Fibroblast of upper back skin (primary cell): ENCODE results near the gene NLRP5.
A peak's percentile ranks its signal among the peaks of the same experiment; 100 is the strongest.
"Not testable (repeated sequence)": the region's sequence is repeated elsewhere in the genome, so short reads cannot be mapped to it uniquely, and the experiment has no call there.

Experiments used
- DNase-seq: peaks from one replicate; pipeline ENCODE4 v3.0.0-alpha.2; 2013

The NLRP5 gene

DNA sequence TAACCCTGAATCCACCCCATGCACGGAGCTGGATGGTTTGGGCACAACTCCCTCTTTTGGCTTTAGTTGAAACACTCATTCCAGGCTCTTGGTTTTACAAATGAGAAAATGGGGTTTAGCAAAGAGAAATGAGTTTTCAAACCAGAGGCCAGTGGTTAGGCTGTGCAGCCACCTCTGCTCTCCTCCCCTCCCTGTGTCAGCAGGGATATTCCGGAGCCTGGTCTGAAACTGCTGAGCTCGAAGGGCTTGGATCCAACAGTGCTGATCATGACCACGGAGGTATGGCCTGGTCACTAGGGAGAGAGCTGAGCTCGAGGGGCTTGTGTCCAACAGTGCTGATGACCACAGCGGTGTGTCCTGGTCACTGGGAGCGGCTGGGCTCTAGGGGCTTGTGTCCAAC, 93.0 kb downstream of the NLRP5 start:
- DNase-seq: no peak

- peak; percentile 70 for DNase-seq
Measured at GRCh38 chr19:56080669-56081401, 94.3 kb downstream of the NLRP5 start.

DNA sequence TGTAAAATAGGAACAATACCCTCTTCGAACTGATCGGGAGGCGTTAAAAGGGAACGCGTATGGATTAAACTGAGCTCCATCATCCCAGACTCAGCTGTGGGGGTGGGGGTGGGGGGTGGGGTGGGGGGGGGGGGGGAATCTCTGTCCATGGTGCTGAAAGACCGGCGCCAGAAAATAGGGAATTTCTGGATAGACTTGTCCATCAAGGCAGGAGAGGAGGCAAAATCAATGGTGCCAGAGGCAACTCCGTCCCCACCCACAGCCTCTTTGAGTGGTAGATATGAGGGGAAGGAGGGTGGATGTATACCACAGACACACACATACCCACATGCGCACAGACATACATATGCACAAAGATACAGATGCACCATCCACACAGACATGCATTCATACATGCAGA, 97.1 kb downstream of the NLRP5 start:
- DNase-seq: no peak

- no peak for DNase-seq
Measured at GRCh38 chr19:56084835-56085536, 98.4 kb downstream of the NLRP5 start.

GRCh38 chr19:56085571-56086275, 99.1 kb downstream of the NLRP5 start:
- DNase-seq: no peak

DNA sequence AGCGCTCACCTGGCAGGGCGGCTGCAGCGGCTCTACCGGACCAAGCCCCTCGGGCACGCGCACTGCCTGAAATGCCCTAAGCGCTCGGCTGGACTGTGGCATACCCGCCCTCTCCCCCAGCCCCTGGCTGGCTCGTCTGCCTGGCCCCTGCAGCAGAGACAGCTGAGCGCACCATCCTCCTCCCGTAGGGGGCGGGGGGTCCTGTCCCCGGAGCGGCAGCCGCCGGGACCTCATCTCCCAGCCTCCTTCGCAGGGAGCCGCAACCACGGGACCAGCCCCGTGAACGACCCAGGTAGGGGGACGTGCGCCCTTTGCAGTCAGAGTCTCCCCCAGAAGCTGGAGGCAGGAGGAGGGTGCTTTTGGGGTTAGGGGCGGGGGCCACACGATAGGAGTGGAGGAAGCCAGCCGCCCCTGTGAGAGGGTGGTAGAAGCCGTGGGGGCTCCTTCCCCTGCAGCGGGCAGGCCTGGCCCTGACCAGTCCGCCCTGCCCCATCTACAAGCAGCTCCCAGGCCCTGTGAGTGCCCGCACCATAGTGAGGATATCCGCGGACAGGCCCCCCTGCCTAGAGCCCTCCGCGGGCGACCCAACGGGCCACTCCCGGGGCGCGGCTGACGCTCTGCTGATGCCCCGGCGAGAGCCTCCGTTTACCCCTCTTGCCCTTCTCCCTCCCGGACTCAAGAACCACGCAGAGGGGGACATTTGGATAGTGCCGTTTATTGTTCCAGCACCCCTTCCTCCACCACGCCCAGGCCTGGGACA, 100.3 kb downstream of the NLRP5 start:
- DNase-seq: no peak

DNA sequence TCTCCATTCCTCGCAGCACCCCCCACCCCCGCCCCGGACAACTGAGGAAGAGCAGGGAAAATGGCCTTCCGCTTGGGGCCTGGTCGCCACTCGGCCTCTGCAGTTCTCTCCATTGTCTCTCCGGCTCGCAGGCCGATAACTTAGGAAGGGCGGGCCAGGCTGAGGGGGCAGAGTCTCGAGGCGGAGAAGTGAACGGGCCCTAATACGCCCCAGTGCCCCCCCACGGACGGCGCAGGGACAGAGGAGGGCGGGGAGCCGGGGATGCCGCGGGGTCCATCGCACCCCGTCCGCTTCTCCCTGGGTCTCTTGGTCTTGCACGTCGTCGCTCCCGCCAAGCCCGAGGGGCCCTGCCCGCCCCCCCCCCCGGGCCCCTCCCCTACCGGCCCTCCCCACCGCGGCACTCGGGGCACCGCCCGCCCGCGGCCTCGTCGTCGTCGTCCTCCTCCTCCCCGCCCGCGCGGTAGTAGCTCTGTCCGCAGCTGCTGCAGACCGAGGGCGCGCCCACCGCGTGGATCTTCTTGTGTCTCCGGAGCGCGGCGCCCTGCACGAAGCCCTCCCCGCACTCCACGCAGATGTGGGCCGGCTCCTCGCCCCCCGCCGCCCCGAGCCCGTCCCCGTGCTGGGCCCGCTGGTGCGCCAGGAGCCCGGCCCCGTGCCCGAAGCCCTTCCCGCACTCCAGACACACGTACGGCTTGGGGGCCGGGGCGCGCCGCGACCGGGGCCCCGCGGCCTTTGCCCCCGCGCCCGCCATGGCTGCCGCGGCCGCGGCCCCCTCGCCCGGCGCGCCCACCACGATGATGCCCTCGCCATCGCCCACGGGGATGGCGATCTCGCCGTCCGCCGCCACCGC, 101.3 kb downstream of the NLRP5 start:
- DNase-seq: no peak

DNA sequence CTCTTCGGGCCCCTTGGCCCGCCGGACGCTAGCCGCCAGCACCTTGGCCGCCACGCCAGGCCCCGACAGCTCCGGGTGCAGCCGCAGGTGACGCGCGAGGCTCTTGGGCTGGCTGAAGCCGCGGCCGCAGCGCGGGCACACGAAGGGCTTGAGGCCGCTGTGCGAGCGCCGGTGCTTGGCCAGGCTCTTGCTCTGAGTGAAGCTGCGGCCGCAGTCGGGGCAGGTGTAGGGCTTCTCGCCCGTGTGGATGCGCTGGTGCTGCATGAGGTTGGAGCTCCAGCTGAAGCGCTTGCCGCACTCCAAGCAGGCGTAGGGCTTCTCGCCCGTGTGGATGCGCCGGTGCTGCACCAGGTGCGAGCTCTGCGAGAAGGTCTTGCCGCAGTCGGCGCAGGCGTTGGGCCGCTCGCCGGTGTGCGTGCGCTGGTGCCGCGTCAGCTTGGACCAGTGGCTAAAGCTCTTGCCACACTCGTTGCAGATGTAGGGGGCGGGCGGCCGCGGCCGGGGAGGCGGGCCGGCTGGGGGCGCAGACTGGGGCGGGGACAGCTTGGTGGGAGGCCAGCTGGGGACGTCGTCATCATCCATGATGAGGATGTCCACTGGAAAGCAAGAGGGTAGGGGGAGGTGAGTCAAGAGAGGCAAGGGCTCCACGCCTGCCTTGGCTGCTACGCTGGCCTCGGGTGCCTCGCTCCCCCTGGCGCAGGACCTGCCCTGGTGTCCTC, 102.1 kb downstream of the NLRP5 start:
- DNase-seq: no peak

DNA sequence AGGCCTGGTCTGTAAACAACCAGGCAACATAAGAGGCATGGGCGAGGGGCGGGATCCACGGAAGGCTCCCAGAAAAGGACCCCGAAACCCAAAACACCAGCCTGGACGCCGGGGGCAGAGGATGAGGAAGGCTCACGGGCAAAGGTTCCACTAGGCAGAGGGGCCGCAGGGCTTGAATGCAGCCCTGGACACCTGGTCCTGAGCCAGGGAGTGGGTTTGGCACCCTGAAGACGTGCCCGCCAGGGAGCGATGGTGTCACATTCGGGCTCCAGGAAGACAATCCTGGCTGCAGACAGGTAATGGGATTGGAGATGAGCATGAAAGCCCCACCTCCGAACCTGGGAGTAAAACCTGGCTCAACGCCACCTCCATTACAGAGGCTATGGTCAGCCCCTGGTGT, 102.8 kb downstream of the NLRP5 start:
- no peak for DNase-seq

DNA sequence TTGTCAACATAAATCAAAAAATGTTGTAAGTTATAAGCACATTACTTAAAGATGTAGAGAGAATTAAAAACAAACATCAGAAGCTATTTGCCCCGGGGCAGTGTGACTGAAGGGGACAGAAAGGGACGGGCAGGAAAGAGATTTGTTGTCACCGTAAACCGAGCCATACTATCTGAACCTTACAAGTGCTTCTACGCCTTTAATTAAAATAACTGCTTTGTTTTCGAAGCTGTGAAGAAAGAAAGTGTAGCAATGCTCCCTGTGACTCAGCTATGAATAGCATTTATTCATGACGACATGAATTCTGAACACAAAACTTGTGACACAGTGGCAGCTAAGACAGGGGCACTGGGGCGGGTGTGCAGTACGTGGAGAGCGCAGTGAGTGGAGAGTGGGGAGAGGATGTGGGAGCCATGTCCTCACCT, 104.5 kb downstream of the NLRP5 start:
- no peak for DNase-seq

DNA sequence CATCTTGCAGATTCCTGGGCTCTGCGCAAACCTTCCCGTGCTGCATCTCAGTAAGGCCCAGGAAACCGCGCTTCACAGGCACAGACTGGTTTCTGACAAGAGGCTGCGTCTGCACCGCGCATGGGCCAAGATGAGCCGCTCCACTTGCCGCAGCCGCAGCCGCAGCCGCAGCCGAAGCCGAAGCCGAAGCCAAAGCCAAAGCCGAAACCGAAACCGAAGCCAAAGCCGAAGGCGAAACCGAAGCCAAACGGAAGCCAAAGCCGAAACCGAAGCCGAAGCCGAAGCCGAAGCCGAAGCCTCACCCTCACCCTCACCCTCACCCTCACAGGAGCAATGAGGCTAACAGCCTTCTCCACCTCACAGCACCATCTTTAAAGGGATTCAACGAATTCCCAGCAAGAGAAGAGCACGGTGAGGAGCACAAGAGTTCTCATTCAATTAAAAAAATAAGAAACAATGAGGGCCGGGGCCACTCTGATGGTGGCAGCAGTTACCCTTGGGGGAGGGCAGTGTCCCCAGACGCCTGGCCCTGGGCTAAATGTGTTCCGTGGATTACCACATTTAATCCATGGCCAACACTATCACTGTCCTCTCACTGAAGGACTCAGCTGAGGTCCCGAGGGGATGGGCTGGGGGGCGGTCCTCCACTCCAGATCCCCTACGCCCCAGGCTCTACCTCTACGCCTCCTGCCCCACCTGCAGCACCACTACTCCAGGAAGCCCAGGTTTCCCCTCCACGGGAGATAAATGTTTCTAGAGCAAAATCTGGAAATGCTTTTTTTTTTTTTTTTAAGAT, 105.4 kb downstream of the NLRP5 start:
- DNase-seq: no peak

DNA sequence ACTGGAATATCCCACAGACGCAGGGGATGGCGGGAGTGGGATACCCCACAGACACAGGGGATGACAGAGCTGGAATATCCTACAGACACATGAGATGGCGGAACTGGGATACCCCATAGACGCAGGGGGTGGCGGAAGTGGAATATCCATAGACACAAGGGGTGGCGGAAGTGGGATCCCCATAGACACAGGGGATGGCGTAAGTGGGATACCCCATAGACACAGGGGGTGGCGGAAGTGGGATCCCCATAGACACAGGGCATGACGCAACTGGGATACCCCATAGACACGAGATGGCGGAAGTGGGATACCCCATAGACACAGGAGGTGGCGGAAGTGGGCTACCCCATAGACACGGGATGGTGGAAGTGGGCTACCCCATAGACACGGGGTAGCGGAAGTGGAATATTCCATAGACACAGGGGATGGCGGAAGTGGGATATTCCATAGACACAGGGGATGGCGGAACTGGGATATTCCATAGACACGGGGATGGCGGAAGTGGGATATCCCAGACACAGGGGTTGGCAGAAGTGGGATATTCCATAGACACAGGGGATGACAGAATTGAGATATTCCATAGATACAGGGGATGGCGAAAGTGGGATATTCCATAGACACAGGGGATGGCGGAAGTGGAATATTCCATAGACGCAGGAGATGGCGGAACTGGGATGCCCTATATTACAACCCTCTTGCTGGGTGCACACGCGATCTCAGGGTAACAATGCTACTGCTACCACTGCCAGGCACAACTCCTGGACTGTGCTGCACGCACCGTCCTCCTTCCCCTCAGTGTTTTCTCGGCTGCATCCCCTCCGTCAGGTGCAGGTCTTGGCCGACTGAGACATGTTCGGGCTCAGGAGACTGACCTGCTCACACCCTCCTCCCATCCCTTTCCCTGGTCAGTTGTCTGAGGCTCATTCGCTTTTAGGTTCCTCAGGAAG, 106.4 kb downstream of the NLRP5 start:
- no peak for DNase-seq

DNA sequence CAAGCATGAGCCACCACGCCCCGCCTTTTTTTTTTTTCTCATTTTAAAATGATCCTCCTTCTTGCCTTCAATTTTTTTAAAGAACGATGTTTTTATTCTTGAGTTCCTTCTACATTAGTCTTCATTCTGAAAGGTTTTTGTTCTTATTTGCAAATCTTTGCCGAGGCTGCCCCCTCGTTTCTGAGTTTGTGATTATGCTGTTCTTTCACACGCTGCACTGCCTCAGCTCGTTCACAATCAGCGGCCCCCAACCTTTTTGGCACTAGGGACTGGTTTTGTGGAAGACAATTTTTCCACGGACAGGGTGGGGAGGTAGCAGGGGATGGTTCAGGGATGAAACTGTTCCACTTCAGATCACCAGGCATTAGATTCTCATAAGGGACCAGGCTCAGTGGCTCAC, 107.9 kb downstream of the NLRP5 start:
- no peak for DNase-seq

GRCh38 chr19:56096665-56097064, 110.1 kb downstream of the NLRP5 start:
- DNase-seq: no peak

DNA sequence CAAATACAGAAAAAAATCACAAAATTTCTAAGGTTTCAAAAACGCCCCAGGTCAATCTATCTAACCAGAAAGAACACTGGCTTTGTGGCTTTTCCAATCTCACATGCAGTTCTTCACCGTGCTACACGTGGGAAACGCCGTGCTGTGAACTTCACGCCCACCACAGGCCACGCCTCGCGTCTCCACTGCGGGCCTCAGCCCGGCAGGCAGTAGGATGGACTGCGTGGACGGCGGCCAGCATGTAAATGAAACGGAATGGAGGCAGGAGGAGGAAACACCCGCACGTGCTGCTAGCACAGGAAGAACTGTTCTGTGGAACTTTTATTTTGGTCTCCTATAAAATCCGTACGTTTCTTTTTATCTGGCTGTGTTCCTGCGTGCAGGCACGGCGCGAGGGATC, 110.7 kb downstream of the NLRP5 start:
- no peak for DNase-seq

GRCh38 chr19:56097776-56098175, 111.2 kb downstream of the NLRP5 start:
- DNase-seq: no peak

- not testable (repeated sequence) for DNase-seq
Measured at GRCh38 chr19:56098237-56098636, 111.7 kb downstream of the NLRP5 start.

GRCh38 chr19:56098731-56099568, 112.4 kb downstream of the NLRP5 start:
- no peak for DNase-seq
